Transverse colon (tissue), 4 donors: ENCODE measurements around the gene WBP1L. TPM values are rescaled to one million over a fixed set of nuclear protein-coding genes. Genes with fewer than 3 reads are reported as not detected.

Source experiments
- DNase-seq: peaks from one replicate; pipeline ENCODE4 v3.0.0-alpha.2; 2019
- H3K27ac ChIP-seq, 4 donors: fragments of 200-600 bp; sonication (generic); 2 replicates each; pipeline ENCODE4 v1.5.1; 2016 to 2018; ENCODE audit warnings: inconsistent platforms in 4 of 4
- H3K27me3 ChIP-seq: fragments of 200-600 bp; sonication (generic); 2 replicates; pipeline ENCODE4 v1.5.1; 2017; ENCODE audit warnings: inconsistent platforms
- H3K36me3 ChIP-seq, 4 donors: fragments of 200-600 bp; sonication (generic); 2 replicates each; pipeline ENCODE4 v1.5.1; 2017 to 2019; ENCODE audit warnings: inconsistent platforms in 4 of 4
- H3K4me1 ChIP-seq, 4 donors: fragments of 200-600 bp; sonication (generic); 2 replicates each; pipeline ENCODE4 v1.5.1; 2017 to 2020; ENCODE audit warnings: inconsistent platforms in 4 of 4
- H3K4me3 ChIP-seq, 4 donors: fragments of 200-600 bp; sonication (generic); 1 replicate in 1 of 4; 2 replicates in 3 of 4; pipeline versions ENCODE4 v1.5.1 to v1.6.1; 2017 to 2019; ENCODE audit warnings: inconsistent platforms in 4 of 4
- H3K9me3 ChIP-seq, 2 donors: fragments of 200-600 bp; sonication (generic); 2 replicates each; pipeline ENCODE4 v1.5.1; 2017 to 2019; ENCODE audit warnings: inconsistent platforms in 2 of 2
- EP300 ChIP-seq: sonication (generic); formaldehyde crosslinking; IDR thresholded peaks from one replicate; pipeline ENCODE4 v1.6.1; 2017; ENCODE audit warnings: antibody characterized with exemption, low read depth
- POLR2A ChIP-seq: fragments of 450-650 bp; IDR thresholded peaks from one replicate; pipeline ENCODE4 v1.6.1; 2016; ENCODE audit warnings: antibody characterized with exemption, mild to moderate bottlenecking, moderate library complexity
- POLR2AphosphoS5 ChIP-seq, 3 donors: sonication (generic); formaldehyde crosslinking; IDR thresholded peaks; one replicate each; pipeline ENCODE4 v1.6.1; 2016; ENCODE audit warnings: antibody characterized with exemption in 3 of 3
- WGBS, 2 donors: methylation state at CpG; one replicate each; pipeline ENCODE4 v1.1.5; 2018; ENCODE audit warnings: low coverage in 1 of 2; 5-methylcytosine and 5-hydroxymethylcytosine counted together
- in situ Hi-C, 4 donors: fragments of 200-750 bp; cut with MboI; loops; one replicate each; pipeline versions ENCODE4 v1.15.0 to v1.15.1; 2017; ENCODE audit warnings: low sequenced_read_pairs in 3 of 4, low pct_ligation_motif_present in 1 of 4, low pct_unique_long_range_greater_than_20kb in 1 of 4
- intact Hi-C: fragments of 100-400 bp; cut with DNase I; formaldehyde crosslinking; loops from one replicate; pipeline ENCODE4 v1.15.1; 2023; ENCODE audit warnings: low total_unique reads
- total RNA-seq, 4 donors: library from RNA; depleted of rRNA; stranded (reverse); fragments of >200 nt; gene quantifications; one replicate each; pipeline ENCODE4 v1.1.0, GENCODE V29; 2016
- TF ChIP-seq, protein P1 (sequence below), 5 experiments: fragments of 200-600 bp in 3 of 5; fragments of 450-650 bp in 2 of 5; sonication (generic) in 3 of 5; IDR thresholded peaks; 1 replicate in 2 of 5; 2 replicates in 3 of 5; pipeline ENCODE4 v1.5.1; 2016 to 2017; ENCODE audit warnings: antibody characterized with exemption in 5 of 5, inconsistent platforms in 3 of 5, mild to moderate bottlenecking in 2 of 5, moderate library complexity in 1 of 5

WBP1L gene
- total RNA-seq, 4 donors from 2014 or later, result 68.9 to 168 (median 129) TPM

DNA sequence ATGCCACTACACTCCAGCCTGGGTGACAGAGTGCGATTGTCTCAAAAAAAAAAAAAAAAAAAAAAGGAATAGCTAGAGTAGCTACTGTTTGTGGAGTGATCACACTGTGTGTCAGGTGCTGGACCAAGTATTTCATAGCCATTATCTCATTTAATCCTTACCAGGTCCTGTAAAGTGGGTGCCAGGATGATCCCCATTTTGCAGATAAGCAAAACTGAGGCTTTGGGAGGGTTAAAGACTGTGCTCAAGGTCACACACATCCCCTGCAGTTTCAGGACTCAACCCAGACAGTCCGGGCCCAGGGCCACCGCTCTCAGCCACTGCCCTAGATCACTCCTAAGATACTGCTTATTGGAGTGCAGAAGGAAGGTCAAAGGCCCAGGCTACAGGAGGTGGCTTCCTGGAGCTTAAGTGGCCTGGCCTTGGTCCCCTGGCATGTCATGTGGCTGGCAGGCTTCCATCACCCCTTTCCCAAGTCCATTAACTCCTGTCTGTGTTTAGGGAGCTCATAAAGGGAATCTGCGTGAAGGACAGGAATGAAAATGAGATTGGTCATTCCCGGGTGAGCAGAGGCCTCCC is 12.4 kb upstream of the WBP1L start:
- intact Hi-C loops (no loop called here), in situ Hi-C loops (loop anchor here in 2 of 4 donors (10.0 to 25.0 kb wide), 2 partner anchors 173 to 331 kb away; no protein-coding TSS in a partner anchor)
- Histone ChIP-seq H3K9me3 (no peaks in the 10 kb centered on the region), H3K27me3 (no peaks in the 10 kb centered on the region), H3K27ac (no peak overlapping the region), H3K4me1 (peaks cover 0 to 3% (median 0%) of the 10 kb centered on the region in 4 donors), H3K4me3 (no peak overlapping the region), H3K36me3 (no peaks in the 10 kb centered on the region)
- no peak for TF ChIP-seq EP300
- 70 to 90% methylated on average over 2 to 5 of the region's 5 CpGs for WGBS, 2 donors
- no peak for DNase-seq

DNA sequence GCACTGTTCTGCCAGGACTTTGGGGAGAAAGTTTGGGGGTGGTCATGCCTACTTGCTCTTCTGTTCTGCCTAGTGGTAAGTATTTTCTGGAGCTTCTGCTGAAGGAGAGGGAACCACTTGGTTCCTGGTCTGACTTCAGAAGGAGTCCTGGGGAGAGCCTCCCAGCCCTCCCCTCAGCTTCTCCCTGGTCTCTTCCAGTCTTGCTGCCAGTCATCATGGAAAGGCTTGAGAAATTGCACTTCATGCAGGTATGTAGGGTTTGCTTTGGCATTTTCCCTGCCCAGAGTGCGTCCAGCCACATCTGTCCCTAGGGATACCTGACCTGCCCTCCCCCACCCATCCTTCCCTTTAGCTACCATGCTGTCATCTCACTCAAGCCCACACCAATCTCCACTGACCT is 11.1 kb upstream of the WBP1L start:
- TF ChIP-seq POLR2AphosphoS5 (IDR thresholded peaks at IDR 0.05) (no peak), EP300 (no peak), POLR2A (no peak)
- TF ChIP-seq, protein P1, sequence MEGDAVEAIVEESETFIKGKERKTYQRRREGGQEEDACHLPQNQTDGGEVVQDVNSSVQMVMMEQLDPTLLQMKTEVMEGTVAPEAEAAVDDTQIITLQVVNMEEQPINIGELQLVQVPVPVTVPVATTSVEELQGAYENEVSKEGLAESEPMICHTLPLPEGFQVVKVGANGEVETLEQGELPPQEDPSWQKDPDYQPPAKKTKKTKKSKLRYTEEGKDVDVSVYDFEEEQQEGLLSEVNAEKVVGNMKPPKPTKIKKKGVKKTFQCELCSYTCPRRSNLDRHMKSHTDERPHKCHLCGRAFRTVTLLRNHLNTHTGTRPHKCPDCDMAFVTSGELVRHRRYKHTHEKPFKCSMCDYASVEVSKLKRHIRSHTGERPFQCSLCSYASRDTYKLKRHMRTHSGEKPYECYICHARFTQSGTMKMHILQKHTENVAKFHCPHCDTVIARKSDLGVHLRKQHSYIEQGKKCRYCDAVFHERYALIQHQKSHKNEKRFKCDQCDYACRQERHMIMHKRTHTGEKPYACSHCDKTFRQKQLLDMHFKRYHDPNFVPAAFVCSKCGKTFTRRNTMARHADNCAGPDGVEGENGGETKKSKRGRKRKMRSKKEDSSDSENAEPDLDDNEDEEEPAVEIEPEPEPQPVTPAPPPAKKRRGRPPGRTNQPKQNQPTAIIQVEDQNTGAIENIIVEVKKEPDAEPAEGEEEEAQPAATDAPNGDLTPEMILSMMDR (IDR thresholded peaks at IDR 0.05), result no peak
- in situ Hi-C loops, result loop anchor here in 2 of 4 donors (10.0 to 25.0 kb wide), 2 partner anchors 172 to 330 kb away; no protein-coding TSS in a partner anchor
- Histone ChIP-seq H3K36me3 (no peaks in the 10 kb centered on the region), H3K4me3 (no peak overlapping the region), H3K4me1 (peaks cover 0 to 3% (median 0%) of the 10 kb centered on the region in 4 donors), H3K9me3 (no peaks in the 10 kb centered on the region), H3K27ac (no peak overlapping the region), H3K27me3 (no peaks in the 10 kb centered on the region)
- intact Hi-C loops, result no loop called here
- no peak for DNase-seq
- no CpG with 5 or more reads among the region's 1 CpG for WGBS, 2 donors

- TF ChIP-seq POLR2A, result no peak
- TF ChIP-seq, protein P1 (IDR thresholded peaks at IDR 0.05), result no peak
- TF ChIP-seq POLR2AphosphoS5 (IDR thresholded peaks at IDR 0.05), result no peak
- no peak for TF ChIP-seq EP300
- in situ Hi-C loops, result loop anchor here in 2 of 4 donors (10.0 to 25.0 kb wide), 2 partner anchors 170 to 327 kb away; no protein-coding TSS in a partner anchor
- WGBS, 2 donors, result 84 to 91% methylated on average over 5 to 9 of the region's 9 CpGs
- Histone ChIP-seq H3K4me3 (no peak overlapping the region), H3K36me3 (no peaks in the 10 kb centered on the region), H3K27ac (no peak overlapping the region), H3K4me1 (no peaks in the 10 kb centered on the region), H3K27me3 (no peaks in the 10 kb centered on the region), H3K9me3 (no peaks in the 10 kb centered on the region)
- intact Hi-C loops, result no loop called here
- no peak for DNase-seq
Observed at GRCh38 chr10:102735065-102735562, 8.6 kb upstream of the WBP1L start.

- H3K4me1 ChIP-seq, result peaks cover 0 to 5% (median 2%) of the 10 kb centered on the region in 4 donors
- in situ Hi-C loops, result loop anchor here in 2 of 4 donors (10.0 to 25.0 kb wide), 2 partner anchors 166 to 324 kb away; no protein-coding TSS in a partner anchor
- H3K27me3 ChIP-seq, result no peaks in the 10 kb centered on the region
- no peak overlapping the region for H3K4me3 ChIP-seq
- intact Hi-C loops, result no loop called here
- DNase-seq, result no peak
- no peaks in the 10 kb centered on the region for H3K36me3 ChIP-seq
- no peak overlapping the region for H3K27ac ChIP-seq
- no peaks in the 10 kb centered on the region for H3K9me3 ChIP-seq
- TF ChIP-seq POLR2AphosphoS5 (IDR thresholded peaks at IDR 0.05) (no peak), EP300 (no peak), POLR2A (no peak)
- TF ChIP-seq, protein P1 (IDR thresholded peaks at IDR 0.05), result no peak
Observed at GRCh38 chr10:102738692-102739121, 5.0 kb upstream of the WBP1L start.
